Measurements from ENCODE around the gene COL4A2.

GRCh38 chr13:110426735-110427134 lies 119.7 kb downstream of the COL4A2 start:
- no peak for TF ChIP-seq EZH2 (IDR thresholded peaks at IDR 0.05; ENCODE audit: borderline replicate concordance, low read length)
- TF ChIP-seq, protein P1, sequence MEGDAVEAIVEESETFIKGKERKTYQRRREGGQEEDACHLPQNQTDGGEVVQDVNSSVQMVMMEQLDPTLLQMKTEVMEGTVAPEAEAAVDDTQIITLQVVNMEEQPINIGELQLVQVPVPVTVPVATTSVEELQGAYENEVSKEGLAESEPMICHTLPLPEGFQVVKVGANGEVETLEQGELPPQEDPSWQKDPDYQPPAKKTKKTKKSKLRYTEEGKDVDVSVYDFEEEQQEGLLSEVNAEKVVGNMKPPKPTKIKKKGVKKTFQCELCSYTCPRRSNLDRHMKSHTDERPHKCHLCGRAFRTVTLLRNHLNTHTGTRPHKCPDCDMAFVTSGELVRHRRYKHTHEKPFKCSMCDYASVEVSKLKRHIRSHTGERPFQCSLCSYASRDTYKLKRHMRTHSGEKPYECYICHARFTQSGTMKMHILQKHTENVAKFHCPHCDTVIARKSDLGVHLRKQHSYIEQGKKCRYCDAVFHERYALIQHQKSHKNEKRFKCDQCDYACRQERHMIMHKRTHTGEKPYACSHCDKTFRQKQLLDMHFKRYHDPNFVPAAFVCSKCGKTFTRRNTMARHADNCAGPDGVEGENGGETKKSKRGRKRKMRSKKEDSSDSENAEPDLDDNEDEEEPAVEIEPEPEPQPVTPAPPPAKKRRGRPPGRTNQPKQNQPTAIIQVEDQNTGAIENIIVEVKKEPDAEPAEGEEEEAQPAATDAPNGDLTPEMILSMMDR (IDR thresholded peaks at IDR 0.05; ENCODE audit: low read length) = no peak
